ENCODE results near the gene COMMD2. TPM values are rescaled to one million over a fixed set of nuclear protein-coding genes. Genes with fewer than 3 reads are reported as not detected.

COMMD2 gene
- polyA plus RNA-seq, 3 donors, result 15.1 to 74.4 (median 73.5) TPM

GRCh38 chr3:149790698-149791097, 38.4 kb upstream of the COMMD2 start:
- no peaks in the 10 kb centered on the region for H3K27me3 ChIP-seq (ENCODE audit: control insufficient read depth in 2 of 2, insufficient read depth in 2 of 2, low read length in 2 of 2)
- no peak overlapping the region for H3K4me3 ChIP-seq (replicated peaks in 1 of 3; ENCODE audit: low read depth in 2 of 3, low read length in 3 of 3)
- no peak overlapping the region for H3K4me2 ChIP-seq (replicated peaks; ENCODE audit: extremely low read depth, low read length, poor library complexity, severe bottlenecking)
- peaks cover 6% of the 10 kb centered on the region for H3K4me1 Mint-ChIP-seq
- H3K9me3 Mint-ChIP-seq, result peaks cover 0 to 2% (median 0%) of the 10 kb centered on the region in 7 donors
- H3K27me3 Mint-ChIP-seq (ENCODE audit: low read depth in 3 of 3), result peaks cover 0 to 4% (median 3%) of the 10 kb centered on the region in 3 donors
- H4K20me1 ChIP-seq (ENCODE audit: insufficient read depth, low read length), result no peaks in the 10 kb centered on the region
- intact Hi-C loops (cut with micrococcal nuclease), result no loop called here
- TF ChIP-seq, protein P1, sequence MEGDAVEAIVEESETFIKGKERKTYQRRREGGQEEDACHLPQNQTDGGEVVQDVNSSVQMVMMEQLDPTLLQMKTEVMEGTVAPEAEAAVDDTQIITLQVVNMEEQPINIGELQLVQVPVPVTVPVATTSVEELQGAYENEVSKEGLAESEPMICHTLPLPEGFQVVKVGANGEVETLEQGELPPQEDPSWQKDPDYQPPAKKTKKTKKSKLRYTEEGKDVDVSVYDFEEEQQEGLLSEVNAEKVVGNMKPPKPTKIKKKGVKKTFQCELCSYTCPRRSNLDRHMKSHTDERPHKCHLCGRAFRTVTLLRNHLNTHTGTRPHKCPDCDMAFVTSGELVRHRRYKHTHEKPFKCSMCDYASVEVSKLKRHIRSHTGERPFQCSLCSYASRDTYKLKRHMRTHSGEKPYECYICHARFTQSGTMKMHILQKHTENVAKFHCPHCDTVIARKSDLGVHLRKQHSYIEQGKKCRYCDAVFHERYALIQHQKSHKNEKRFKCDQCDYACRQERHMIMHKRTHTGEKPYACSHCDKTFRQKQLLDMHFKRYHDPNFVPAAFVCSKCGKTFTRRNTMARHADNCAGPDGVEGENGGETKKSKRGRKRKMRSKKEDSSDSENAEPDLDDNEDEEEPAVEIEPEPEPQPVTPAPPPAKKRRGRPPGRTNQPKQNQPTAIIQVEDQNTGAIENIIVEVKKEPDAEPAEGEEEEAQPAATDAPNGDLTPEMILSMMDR (IDR thresholded peaks at IDR 0.05), result no peak
- WGBS (ENCODE audit: insufficient coverage), result no CpG with 5 or more reads among the region's 3 CpGs
- no peak overlapping the region for H3K4me3 Mint-ChIP-seq
- no peaks in the 10 kb centered on the region for H3K36me3 Mint-ChIP-seq
- H3K27ac Mint-ChIP-seq, result no peak overlapping the region
- H3K4me1 ChIP-seq (ENCODE audit: control insufficient read depth in 1 of 2, insufficient read depth in 2 of 2, low read length in 2 of 2), result peaks cover 0 to 3% of the 10 kb centered on the region in 2 donors
- DNase-seq, result no peak
- no peaks in the 10 kb centered on the region for H3K36me3 ChIP-seq (replicated peaks in 1 of 2; ENCODE audit: control insufficient read depth in 1 of 2, insufficient read depth in 2 of 2, low read length in 2 of 2)
- H3K79me2 ChIP-seq (ENCODE audit: insufficient read depth, low read length), result no peaks in the 10 kb centered on the region
- H3K27ac ChIP-seq (ENCODE audit: low read depth in 1 of 2, low read length in 2 of 2), result no peak overlapping the region
- no peaks in the 10 kb centered on the region for H3K9me3 ChIP-seq (replicated peaks in 1 of 2; ENCODE audit: control insufficient read depth in 1 of 2, insufficient read depth in 1 of 2, low read length in 2 of 2)
- no peak overlapping the region for H2AFZ ChIP-seq (ENCODE audit: insufficient read depth, low read depth, low read length, poor library complexity, severe bottlenecking)
- no peak overlapping the region for H3K9ac ChIP-seq (ENCODE audit: insufficient read depth, low read length, poor library complexity, severe bottlenecking)

DNA sequence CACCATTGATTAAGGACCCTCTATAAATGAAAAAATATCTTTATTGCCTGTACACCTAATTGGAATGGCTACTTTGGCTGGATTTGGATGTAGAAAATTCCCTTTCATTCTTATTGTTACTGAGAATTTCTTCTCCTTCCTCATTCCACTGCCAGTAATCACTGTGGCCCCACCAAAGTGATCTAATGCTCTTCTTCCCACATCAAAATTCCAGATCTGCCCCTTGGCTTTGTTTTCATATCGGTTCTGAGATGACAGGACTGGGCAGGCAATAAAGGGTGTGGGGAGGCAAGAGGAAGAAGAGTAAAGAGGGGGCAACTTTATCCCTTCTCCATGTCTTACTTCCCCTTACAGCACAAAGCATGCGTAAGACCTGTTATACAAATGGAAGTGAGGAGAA, 38.0 kb upstream of the COMMD2 start:
- Histone ChIP-seq H3K4me3 (replicated peaks in 1 of 3; ENCODE audit: low read depth in 2 of 3, low read length in 3 of 3) (no peak overlapping the region), H2AFZ (ENCODE audit: insufficient read depth, low read depth, low read length, poor library complexity, severe bottlenecking) (peak overlapping the region; percentile 0), H3K27me3 (ENCODE audit: control insufficient read depth in 2 of 2, insufficient read depth in 2 of 2, low read length in 2 of 2) (no peaks in the 10 kb centered on the region), H3K4me2 (replicated peaks; ENCODE audit: extremely low read depth, low read length, poor library complexity, severe bottlenecking) (no peak overlapping the region), H3K9ac (ENCODE audit: insufficient read depth, low read length, poor library complexity, severe bottlenecking) (no peak overlapping the region), H3K27ac (ENCODE audit: low read depth in 1 of 2, low read length in 2 of 2) (no peak overlapping the region), H4K20me1 (ENCODE audit: insufficient read depth, low read length) (no peaks in the 10 kb centered on the region), H3K79me2 (ENCODE audit: insufficient read depth, low read length) (no peaks in the 10 kb centered on the region), H3K36me3 (replicated peaks in 1 of 2; ENCODE audit: control insufficient read depth in 1 of 2, insufficient read depth in 2 of 2, low read length in 2 of 2) (no peaks in the 10 kb centered on the region), H3K4me1 (ENCODE audit: control insufficient read depth in 1 of 2, insufficient read depth in 2 of 2, low read length in 2 of 2) (peaks cover 0 to 3% of the 10 kb centered on the region in 2 donors), H3K9me3 (replicated peaks in 1 of 2; ENCODE audit: control insufficient read depth in 1 of 2, insufficient read depth in 1 of 2, low read length in 2 of 2) (no peaks in the 10 kb centered on the region)
- intact Hi-C loops (cut with micrococcal nuclease), result no loop called here
- Mint-ChIP-seq H3K4me1 (peaks cover 6% of the 10 kb centered on the region), H3K36me3 (no peaks in the 10 kb centered on the region), H3K27ac (no peak overlapping the region), H3K27me3 (ENCODE audit: low read depth in 3 of 3) (peaks cover 0 to 4% (median 3%) of the 10 kb centered on the region in 3 donors), H3K4me3 (no peak overlapping the region), H3K9me3 (peaks cover 0 to 2% (median 0%) of the 10 kb centered on the region in 7 donors)
- WGBS (ENCODE audit: insufficient coverage), result no CpG with 5 or more reads among the region's 2 CpGs
- TF ChIP-seq, protein P1 (IDR thresholded peaks at IDR 0.05), result no peak
- DNase-seq, result no peak

All from CD14-positive monocyte (primary cell).